ENCODE results near the gene EIF4G1.

Gene EIF4G1

GRCh38 chr3:184320104-184320445 is 5.7 kb downstream of the EIF4G1 start:
- DNase-seq (ENCODE audit: low spot score), result no peak
- H2BK15ac ChIP-seq (ENCODE audit: low read length), result no peak overlapping the region
- no peak overlapping the region for H3K4me3 ChIP-seq (ENCODE audit: low read length in 2 of 2)
- peaks cover 63 to 98% of the 10 kb centered on the region in 2 donors for H3K36me3 ChIP-seq (replicated peaks in 1 of 2; ENCODE audit: control insufficient read depth in 2 of 2, insufficient read depth in 2 of 2, low read length in 2 of 2)
- no peak overlapping the region for H4K91ac ChIP-seq (ENCODE audit: low read depth, low read length, poor library complexity)
- no peak overlapping the region for H2AFZ ChIP-seq (ENCODE audit: low read length)
- no peak overlapping the region for H3K23ac ChIP-seq (ENCODE audit: low read depth, low read length, poor library complexity)
- no peaks in the 10 kb centered on the region for H3K9me3 ChIP-seq (replicated peaks in 1 of 2; ENCODE audit: control insufficient read depth in 2 of 2, insufficient read depth in 1 of 2, low read depth in 1 of 2, low read length in 2 of 2)
- H2AK5ac ChIP-seq (ENCODE audit: low read depth, low read length), result no peak overlapping the region
- H3K4me1 ChIP-seq (ENCODE audit: control insufficient read depth in 2 of 2, insufficient read depth in 1 of 2, low read depth in 1 of 2, low read length in 2 of 2), result peaks cover 7 to 15% of the 10 kb centered on the region in 2 donors
- WGBS, 2 donors (ENCODE audit: extremely low coverage in 2 of 2, insufficient read length in 2 of 2, insufficient replicate concordance in 1 of 2), result no CpG with 5 or more reads among the region's 4 CpGs
- no peak overlapping the region for H3K4me2 ChIP-seq (ENCODE audit: insufficient read depth, low read length, poor library complexity, severe bottlenecking)
- H3K27me3 ChIP-seq (ENCODE audit: control insufficient read depth in 3 of 3, insufficient read depth in 3 of 3, low read depth in 1 of 3, low read length in 3 of 3), result no peaks in the 10 kb centered on the region
- no peak overlapping the region for H4K8ac ChIP-seq (ENCODE audit: low read depth, low read length)
- H3K18ac ChIP-seq (ENCODE audit: low read length), result no peak overlapping the region
- no peak overlapping the region for H2BK5ac ChIP-seq (ENCODE audit: low read length)
- peaks cover 10% of the 10 kb centered on the region for H3K79me1 ChIP-seq (ENCODE audit: low read depth, low read length)
- no peak overlapping the region for H3K27ac ChIP-seq (replicated peaks; ENCODE audit: low read length)
- H2BK120ac ChIP-seq (ENCODE audit: low read depth, low read length), result no peak overlapping the region
- H2BK12ac ChIP-seq (ENCODE audit: low read length), result no peak overlapping the region
- no peak overlapping the region for H3K4ac ChIP-seq (ENCODE audit: low read length)
- no peak overlapping the region for H3K14ac ChIP-seq (ENCODE audit: low read length)
- no peak overlapping the region for H3K9ac ChIP-seq (ENCODE audit: low read depth, low read length, poor library complexity)

- Histone ChIP-seq H3K4me3 (ENCODE audit: low read length in 2 of 2) (no peak overlapping the region), H3K14ac (ENCODE audit: low read length) (no peak overlapping the region), H3K23ac (ENCODE audit: low read depth, low read length, poor library complexity) (no peak overlapping the region), H3K4me2 (ENCODE audit: insufficient read depth, low read length, poor library complexity, severe bottlenecking) (no peak overlapping the region), H3K4me1 (ENCODE audit: control insufficient read depth in 2 of 2, insufficient read depth in 1 of 2, low read depth in 1 of 2, low read length in 2 of 2) (peaks cover 3 to 5% of the 10 kb centered on the region in 2 donors), H2AFZ (ENCODE audit: low read length) (no peak overlapping the region), H2BK5ac (ENCODE audit: low read length) (peak overlapping the region; percentile 58), H3K79me1 (ENCODE audit: low read depth, low read length) (peaks cover 11% of the 10 kb centered on the region), H3K27me3 (ENCODE audit: control insufficient read depth in 3 of 3, insufficient read depth in 3 of 3, low read depth in 1 of 3, low read length in 3 of 3) (no peaks in the 10 kb centered on the region), H2BK12ac (ENCODE audit: low read length) (no peak overlapping the region), H2BK120ac (ENCODE audit: low read depth, low read length) (no peak overlapping the region), H2BK15ac (ENCODE audit: low read length) (no peak overlapping the region), H3K4ac (ENCODE audit: low read length) (no peak overlapping the region), H3K9me3 (replicated peaks in 1 of 2; ENCODE audit: control insufficient read depth in 2 of 2, insufficient read depth in 1 of 2, low read depth in 1 of 2, low read length in 2 of 2) (no peaks in the 10 kb centered on the region), H4K91ac (ENCODE audit: low read depth, low read length, poor library complexity) (no peak overlapping the region), H4K8ac (ENCODE audit: low read depth, low read length) (no peak overlapping the region), H3K27ac (replicated peaks; ENCODE audit: low read length) (no peak overlapping the region), H2AK5ac (ENCODE audit: low read depth, low read length) (no peak overlapping the region), H3K18ac (ENCODE audit: low read length) (no peak overlapping the region), H3K36me3 (replicated peaks in 1 of 2; ENCODE audit: control insufficient read depth in 2 of 2, insufficient read depth in 2 of 2, low read length in 2 of 2) (peaks cover 78 to 100% of the 10 kb centered on the region in 2 donors), H3K9ac (ENCODE audit: low read depth, low read length, poor library complexity) (no peak overlapping the region)
- no peak for DNase-seq (ENCODE audit: low spot score)
- WGBS, 2 donors (ENCODE audit: extremely low coverage in 2 of 2, insufficient read length in 2 of 2, insufficient replicate concordance in 1 of 2), result no CpG with 5 or more reads among the region's 5 CpGs
Observed at GRCh38 chr3:184321666-184322065, 7.3 kb downstream of the EIF4G1 start.

- Histone ChIP-seq H4K8ac (ENCODE audit: low read depth, low read length) (no peak overlapping the region), H3K9me3 (replicated peaks in 1 of 2; ENCODE audit: control insufficient read depth in 2 of 2, insufficient read depth in 1 of 2, low read depth in 1 of 2, low read length in 2 of 2) (no peaks in the 10 kb centered on the region), H2BK15ac (ENCODE audit: low read length) (no peak overlapping the region), H2AFZ (ENCODE audit: low read length) (no peak overlapping the region), H3K27ac (replicated peaks; ENCODE audit: low read length) (no peak overlapping the region), H2BK12ac (ENCODE audit: low read length) (no peak overlapping the region), H3K27me3 (ENCODE audit: control insufficient read depth in 3 of 3, insufficient read depth in 3 of 3, low read depth in 1 of 3, low read length in 3 of 3) (no peaks in the 10 kb centered on the region), H3K23ac (ENCODE audit: low read depth, low read length, poor library complexity) (peak overlapping the region; percentile 86), H3K79me1 (ENCODE audit: low read depth, low read length) (peaks cover 13% of the 10 kb centered on the region), H3K36me3 (replicated peaks in 1 of 2; ENCODE audit: control insufficient read depth in 2 of 2, insufficient read depth in 2 of 2, low read length in 2 of 2) (peaks cover 82 to 100% of the 10 kb centered on the region in 2 donors), H4K91ac (ENCODE audit: low read depth, low read length, poor library complexity) (no peak overlapping the region), H2AK5ac (ENCODE audit: low read depth, low read length) (no peak overlapping the region), H2BK120ac (ENCODE audit: low read depth, low read length) (no peak overlapping the region), H3K4ac (ENCODE audit: low read length) (no peak overlapping the region), H3K4me3 (ENCODE audit: low read length in 2 of 2) (no peak overlapping the region), H3K4me1 (ENCODE audit: control insufficient read depth in 2 of 2, insufficient read depth in 1 of 2, low read depth in 1 of 2, low read length in 2 of 2) (peaks cover 0 to 2% of the 10 kb centered on the region in 2 donors), H3K9ac (ENCODE audit: low read depth, low read length, poor library complexity) (peak overlapping the region; percentile 39), H3K4me2 (ENCODE audit: insufficient read depth, low read length, poor library complexity, severe bottlenecking) (no peak overlapping the region), H2BK5ac (ENCODE audit: low read length) (no peak overlapping the region), H3K14ac (ENCODE audit: low read length) (no peak overlapping the region), H3K18ac (ENCODE audit: low read length) (no peak overlapping the region)
- DNase-seq (ENCODE audit: low spot score), result no peak
- WGBS, 2 donors (ENCODE audit: extremely low coverage in 2 of 2, insufficient read length in 2 of 2, insufficient replicate concordance in 1 of 2), result no CpG with 5 or more reads among the region's 20 CpGs
Observed at GRCh38 chr3:184322731-184323487, 8.5 kb downstream of the EIF4G1 start.

GRCh38 chr3:184323696-184324095 is 9.3 kb downstream of the EIF4G1 start:
- H3K4ac ChIP-seq (ENCODE audit: low read length), result no peak overlapping the region
- H3K4me1 ChIP-seq (ENCODE audit: control insufficient read depth in 2 of 2, insufficient read depth in 1 of 2, low read depth in 1 of 2, low read length in 2 of 2), result peaks cover 0 to 2% of the 10 kb centered on the region in 2 donors
- peaks cover 87 to 100% of the 10 kb centered on the region in 2 donors for H3K36me3 ChIP-seq (replicated peaks in 1 of 2; ENCODE audit: control insufficient read depth in 2 of 2, insufficient read depth in 2 of 2, low read length in 2 of 2)

More at GRCh38 chr3:184323696-184324095, 9.3 kb downstream of the EIF4G1 start:
- no peak overlapping the region for H2BK5ac ChIP-seq (ENCODE audit: low read length)
- H2BK120ac ChIP-seq (ENCODE audit: low read depth, low read length), result no peak overlapping the region
- H3K4me3 ChIP-seq (ENCODE audit: low read length in 2 of 2), result no peak overlapping the region
- H2AFZ ChIP-seq (ENCODE audit: low read length), result no peak overlapping the region
- peaks cover 13% of the 10 kb centered on the region for H3K79me1 ChIP-seq (ENCODE audit: low read depth, low read length)
- DNase-seq (ENCODE audit: low spot score), result no peak
- H3K23ac ChIP-seq (ENCODE audit: low read depth, low read length, poor library complexity), result no peak overlapping the region
- WGBS, 2 donors (ENCODE audit: extremely low coverage in 2 of 2, insufficient read length in 2 of 2, insufficient replicate concordance in 1 of 2), result no CpG with 5 or more reads among the region's 8 CpGs
- H3K9me3 ChIP-seq (replicated peaks in 1 of 2; ENCODE audit: control insufficient read depth in 2 of 2, insufficient read depth in 1 of 2, low read depth in 1 of 2, low read length in 2 of 2), result no peaks in the 10 kb centered on the region
- no peak overlapping the region for H2AK5ac ChIP-seq (ENCODE audit: low read depth, low read length)
- no peak overlapping the region for H3K27ac ChIP-seq (replicated peaks; ENCODE audit: low read length)
- H4K8ac ChIP-seq (ENCODE audit: low read depth, low read length), result no peak overlapping the region
- no peak overlapping the region for H4K91ac ChIP-seq (ENCODE audit: low read depth, low read length, poor library complexity)
- H3K14ac ChIP-seq (ENCODE audit: low read length), result no peak overlapping the region
- no peak overlapping the region for H3K18ac ChIP-seq (ENCODE audit: low read length)
- H2BK12ac ChIP-seq (ENCODE audit: low read length), result no peak overlapping the region
- no peaks in the 10 kb centered on the region for H3K27me3 ChIP-seq (ENCODE audit: control insufficient read depth in 3 of 3, insufficient read depth in 3 of 3, low read depth in 1 of 3, low read length in 3 of 3)
- H3K4me2 ChIP-seq (ENCODE audit: insufficient read depth, low read length, poor library complexity, severe bottlenecking), result no peak overlapping the region
- no peak overlapping the region for H3K9ac ChIP-seq (ENCODE audit: low read depth, low read length, poor library complexity)
- no peak overlapping the region for H2BK15ac ChIP-seq (ENCODE audit: low read length)
